HK-2 (cell line): ENCODE measurements around the gene LMTK3.

Experiments
- DNase-seq: peaks from one replicate; pipeline ENCODE4 v3.0.0-alpha.2; 2018; ENCODE audit not compliant: unreplicated experiment

Gene LMTK3, protein sequence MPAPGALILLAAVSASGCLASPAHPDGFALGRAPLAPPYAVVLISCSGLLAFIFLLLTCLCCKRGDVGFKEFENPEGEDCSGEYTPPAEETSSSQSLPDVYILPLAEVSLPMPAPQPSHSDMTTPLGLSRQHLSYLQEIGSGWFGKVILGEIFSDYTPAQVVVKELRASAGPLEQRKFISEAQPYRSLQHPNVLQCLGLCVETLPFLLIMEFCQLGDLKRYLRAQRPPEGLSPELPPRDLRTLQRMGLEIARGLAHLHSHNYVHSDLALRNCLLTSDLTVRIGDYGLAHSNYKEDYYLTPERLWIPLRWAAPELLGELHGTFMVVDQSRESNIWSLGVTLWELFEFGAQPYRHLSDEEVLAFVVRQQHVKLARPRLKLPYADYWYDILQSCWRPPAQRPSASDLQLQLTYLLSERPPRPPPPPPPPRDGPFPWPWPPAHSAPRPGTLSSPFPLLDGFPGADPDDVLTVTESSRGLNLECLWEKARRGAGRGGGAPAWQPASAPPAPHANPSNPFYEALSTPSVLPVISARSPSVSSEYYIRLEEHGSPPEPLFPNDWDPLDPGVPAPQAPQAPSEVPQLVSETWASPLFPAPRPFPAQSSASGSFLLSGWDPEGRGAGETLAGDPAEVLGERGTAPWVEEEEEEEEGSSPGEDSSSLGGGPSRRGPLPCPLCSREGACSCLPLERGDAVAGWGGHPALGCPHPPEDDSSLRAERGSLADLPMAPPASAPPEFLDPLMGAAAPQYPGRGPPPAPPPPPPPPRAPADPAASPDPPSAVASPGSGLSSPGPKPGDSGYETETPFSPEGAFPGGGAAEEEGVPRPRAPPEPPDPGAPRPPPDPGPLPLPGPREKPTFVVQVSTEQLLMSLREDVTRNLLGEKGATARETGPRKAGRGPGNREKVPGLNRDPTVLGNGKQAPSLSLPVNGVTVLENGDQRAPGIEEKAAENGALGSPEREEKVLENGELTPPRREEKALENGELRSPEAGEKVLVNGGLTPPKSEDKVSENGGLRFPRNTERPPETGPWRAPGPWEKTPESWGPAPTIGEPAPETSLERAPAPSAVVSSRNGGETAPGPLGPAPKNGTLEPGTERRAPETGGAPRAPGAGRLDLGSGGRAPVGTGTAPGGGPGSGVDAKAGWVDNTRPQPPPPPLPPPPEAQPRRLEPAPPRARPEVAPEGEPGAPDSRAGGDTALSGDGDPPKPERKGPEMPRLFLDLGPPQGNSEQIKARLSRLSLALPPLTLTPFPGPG (N-terminal part only)

DNA sequence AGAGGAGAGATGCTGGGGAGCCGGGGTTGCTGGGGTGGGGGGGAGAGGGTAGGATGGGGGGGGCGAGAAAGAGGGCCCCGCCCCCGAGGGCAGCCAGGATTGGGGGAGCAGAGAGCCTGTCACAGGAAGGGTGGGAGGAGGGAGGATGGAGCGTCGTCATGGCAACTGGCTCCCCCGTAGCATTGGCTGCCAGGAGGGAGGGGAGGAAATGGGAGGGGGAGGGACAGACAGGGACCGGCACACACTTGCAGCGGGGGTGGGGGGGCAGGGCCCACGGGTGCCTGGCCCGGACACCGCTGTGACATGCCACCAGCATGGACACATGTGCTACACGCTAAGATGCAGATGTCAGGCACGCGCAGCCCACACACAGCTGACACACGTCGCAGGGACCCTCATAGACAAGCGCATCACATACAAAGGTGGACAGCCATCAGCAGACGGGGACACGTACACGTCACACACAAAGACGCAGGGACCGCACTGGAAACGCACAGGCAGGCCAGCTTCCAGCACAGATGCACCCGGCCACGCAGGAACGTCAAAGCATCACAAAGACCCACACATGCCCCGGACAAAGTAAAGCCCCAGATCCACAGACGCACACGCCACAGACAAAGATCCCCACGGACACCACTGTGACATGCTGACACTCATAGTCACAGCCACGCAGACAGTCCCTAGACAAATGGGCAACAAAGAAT is at the start of gene LMTK3:
Gene LMTK3 (minus strand): TSS at position 36 of the 704 bp plus-strand sequence. CDS start 259 bp downstream, outside the sequence.
- DNase-seq = no peak

DNA sequence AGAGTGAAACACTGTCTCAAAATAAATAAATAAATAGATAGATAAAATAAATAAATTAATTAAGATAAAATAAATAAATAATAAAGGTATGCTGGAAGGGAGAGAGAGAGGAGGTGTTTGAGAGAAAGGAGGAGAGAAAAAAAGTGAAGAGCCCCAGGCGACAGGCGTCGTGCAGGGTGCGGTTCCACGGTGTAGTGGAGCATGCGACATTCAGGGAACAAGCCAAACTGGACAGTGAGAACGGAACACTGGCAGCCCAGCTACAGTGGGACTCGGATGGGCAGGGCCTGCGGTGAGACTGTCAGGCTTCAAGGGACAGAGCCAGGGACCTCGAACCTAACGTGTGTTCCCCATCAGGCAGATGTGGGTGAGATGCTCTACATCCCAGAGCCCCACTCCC is 49.8 kb upstream of the LMTK3 start:
- no peak for DNase-seq

DNA sequence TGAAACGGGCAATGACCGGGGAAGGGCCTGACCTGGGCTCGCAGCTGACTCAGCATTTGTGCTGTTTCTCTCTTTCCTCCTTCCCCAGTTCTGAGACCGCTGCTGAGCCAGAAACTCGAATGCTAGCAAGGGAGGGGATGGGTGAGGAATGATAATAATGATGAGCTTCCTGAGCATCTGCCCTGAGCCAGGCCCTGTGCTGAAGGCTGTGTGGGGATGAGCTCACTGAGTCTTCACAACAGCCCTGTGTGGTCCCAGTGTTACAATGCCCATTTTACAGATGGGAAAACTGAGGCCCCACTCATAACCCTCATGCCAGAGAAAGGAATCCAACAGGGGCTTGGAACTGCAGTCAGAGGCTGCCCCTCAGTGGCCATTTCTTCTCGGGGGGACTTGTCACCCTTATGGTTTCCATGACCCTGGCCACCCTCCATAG is 48.5 kb upstream of the LMTK3 start:
- no peak for DNase-seq

DNA sequence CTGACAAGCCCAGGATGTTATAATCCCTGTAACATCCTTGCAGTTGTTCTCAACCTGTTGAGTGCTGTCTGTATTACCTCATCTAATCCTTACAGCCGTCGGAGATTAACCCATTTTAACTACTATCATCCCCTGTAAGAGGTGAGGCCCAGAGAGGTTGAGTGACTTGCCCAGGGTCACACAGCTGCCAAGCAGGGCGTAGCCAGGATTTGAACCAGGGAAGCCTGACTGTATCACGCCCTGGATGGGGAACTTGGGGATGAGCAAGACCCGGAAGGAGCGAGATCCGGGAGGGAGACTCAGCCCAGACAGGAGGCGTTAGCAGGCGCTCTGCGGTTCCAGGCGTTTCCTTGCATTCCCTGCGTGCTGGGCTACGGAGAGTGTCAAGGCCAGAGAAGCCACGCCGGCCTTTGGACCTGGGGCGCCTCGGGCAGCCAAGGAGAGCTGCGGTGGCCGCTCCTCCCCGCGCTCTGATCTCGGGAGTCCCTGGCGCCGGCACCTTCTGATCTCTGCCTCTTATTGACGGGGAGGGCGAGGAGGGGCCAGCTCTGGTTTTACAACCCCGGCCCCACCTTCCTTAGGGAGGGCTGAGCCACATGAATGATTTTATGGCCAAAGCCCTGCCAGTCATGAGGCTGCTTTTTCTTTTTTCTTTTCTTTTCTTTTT is 46.5 kb upstream of the LMTK3 start:
- peak; percentile 87 for DNase-seq

DNA sequence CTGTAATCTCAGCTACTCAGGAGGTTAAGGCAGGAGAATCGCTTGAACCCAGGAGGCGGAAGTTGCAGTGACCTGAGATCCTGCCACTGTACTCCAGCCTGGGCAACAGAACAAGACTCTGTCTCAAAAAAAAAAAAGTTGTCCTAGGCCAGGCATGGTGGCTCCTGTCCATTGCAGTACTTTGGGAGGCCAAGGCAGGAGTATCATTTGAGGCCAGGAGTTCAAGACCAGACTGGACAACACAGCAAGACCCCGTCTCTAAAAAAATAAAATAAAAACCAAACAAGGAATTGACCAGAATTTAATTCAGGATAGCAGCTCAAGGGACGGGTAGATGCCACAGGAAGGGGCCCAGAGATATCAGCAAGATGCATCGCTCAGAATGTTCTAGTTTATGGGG is 45.2 kb upstream of the LMTK3 start:
- no peak for DNase-seq

DNA sequence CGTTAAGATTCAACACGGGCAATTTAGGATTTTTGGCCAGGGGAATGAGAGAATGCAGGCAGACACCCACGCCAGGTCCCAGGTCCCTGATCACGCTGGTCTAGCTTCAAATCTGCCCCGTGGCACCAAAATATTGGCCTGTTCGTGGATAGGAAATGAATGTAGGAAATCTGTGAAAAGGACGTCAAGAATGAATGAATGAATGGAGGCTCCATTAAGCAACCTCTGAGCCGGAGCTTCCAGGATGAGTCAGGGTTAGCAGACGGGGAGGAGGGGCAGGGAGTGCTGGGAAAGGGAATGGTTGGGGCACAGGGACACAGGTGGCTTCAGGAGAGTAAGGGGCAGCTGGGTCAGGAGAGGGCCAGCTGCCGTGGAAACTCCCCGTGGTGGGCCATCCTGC is 44.5 kb upstream of the LMTK3 start:
- DNase-seq = peak; percentile 61

DNA sequence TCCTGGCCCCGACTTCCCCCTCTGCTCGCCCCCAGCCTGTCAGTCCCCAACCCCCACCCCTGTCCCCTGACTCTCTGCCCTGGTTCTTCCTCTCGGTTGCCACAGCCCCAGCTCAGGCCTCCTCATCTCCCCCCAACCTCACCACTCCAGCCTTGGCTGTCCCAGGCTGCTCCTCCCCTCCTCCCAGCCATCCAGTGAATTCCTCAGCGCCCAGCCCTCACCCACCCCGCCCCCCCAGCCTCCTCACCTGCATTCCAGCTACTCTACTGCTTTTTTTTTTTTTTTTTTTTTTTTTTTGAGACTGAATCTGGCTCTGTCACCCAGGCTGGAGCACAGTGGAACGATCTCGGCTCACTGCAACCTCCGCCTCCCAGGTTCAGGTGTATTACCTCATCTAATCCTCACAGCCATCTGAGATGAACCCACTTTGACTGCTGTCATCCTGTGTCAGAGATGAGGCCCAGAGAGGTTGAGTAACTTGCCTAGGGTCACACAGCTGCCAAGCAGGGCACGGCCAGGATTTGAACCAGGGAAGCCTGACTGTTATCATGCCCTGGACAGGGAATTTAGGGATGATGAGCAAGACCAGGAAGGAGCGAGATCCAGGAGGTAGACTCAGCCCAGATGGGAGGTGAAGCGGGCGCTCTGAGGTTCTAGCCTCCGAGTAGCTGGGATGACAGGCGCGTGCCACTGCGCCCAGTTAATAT is 42.9 kb upstream of the LMTK3 start:
- peak; percentile 55 for DNase-seq

DNA sequence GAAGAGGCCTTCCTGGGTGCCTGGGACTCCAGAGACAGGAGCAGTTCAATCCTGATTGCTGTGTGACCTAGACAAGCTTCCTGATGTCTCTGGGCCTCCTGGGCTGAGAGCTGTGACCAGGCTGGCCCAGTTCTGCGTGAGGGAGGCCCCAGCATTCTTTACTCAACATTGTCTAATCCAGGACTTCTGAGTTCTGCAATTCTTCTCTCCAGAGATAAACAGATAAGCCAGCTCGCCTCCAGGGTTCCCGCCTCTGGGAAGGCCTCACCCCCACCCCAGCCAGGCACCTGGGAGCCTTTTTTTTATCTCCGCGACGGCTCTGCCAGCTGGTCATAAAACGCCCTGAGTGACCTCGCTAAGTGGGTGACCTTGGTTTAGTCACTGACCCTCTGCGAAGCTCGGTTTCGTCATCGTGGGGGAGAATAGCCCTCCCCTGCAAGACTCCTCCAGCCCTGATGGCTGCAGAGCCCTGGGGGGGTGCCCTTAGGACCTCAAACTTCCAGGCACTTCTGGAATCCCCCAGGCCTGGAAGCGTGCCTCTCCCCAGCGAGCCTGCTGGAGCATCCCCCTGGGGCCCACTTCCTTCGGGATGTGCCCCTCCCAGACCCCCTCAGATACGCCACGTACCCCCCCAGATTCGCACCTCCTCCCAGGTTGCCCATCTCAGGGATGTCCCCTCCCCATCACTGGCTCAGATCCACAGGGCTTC is 42.2 kb upstream of the LMTK3 start:
- peak; percentile 64 for DNase-seq

DNA sequence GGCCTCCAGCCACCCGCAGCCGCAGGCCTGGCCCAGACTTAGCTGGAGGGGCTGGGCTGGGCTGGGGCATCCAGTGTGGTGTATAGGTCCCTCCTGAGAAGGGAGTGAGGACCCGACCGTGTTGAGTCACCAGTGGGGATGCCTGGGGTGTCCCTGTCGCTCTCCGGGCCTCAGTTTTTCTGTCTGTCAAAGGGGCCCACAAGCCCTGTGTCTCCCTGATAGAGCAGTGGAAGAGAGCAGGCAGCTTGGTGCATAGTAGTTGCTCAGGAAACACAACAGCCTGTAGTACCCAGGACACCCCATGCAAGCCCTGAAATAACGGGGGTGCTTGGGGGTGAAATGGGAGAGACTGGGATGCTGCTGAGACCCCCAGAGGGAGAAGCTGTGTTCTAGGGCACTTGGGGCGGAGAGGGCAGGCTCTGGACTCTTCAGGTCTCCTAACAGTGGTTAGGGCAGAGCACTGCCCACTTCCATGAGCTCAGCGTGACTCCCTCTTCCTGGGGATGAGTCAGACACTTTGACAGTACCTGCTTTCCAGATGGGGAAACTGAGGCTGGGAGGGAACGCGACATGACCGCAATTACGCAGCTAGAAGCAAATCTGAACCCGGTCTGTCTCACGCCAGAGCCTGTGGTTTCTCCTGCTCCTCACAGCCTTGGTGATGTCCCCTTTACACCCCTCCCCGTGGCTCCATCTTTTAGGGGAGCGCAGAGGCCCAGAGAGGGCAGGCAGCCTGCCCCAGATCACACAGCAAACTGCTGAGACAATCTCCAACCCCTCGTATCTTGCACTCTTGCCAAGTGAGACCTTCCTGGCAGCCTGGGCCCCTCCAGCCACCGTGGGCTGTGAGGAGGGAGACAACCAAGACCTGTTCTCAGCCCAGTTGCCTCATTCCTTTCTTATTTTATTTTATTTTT is 41.0 kb upstream of the LMTK3 start:
- no peak for DNase-seq

DNA sequence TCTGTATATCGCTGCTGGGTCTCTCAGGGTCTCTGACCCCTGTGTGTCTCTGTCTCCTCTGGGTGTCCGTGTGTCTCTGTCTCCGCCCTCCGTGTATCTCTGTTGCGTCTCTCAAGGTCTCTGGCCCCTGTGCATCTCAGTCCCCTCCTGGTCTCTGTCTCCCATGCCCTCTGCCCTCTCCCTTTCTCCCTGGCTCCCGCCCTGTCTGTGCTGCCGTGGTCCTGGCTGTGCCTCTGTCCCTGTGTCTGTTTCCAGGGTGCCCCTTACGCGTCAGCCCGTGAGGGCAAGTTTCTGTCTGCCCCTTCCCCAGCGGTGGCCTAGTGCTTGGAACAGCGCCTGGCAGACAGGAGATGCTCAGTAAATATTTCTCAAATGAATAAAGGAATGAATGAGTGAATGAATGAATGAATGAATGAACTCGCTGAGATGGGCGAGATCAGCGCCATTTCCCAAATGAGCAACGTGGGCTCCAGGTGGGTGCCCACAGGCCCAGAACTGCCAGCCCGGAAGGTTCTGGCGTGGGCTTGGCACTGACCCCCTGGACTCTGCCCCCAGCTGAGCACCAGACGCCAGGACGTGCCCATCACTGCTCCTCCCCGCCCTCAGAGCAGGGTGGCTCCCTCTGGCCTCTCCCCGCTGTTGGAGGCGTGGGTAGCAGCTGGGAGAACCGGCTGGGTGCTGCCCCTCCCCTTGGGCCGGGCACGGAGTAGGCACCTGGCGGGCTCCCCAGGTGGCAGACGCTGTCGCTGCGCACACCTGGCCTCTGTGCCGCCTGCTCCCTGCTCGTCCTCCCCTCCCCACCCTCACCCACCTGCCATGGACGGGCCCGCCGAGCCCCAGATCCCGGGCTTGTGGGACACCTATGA is 40.0 kb upstream of the LMTK3 start, which contains the start of gene SULT2B1:
Gene SULT2B1 (plus strand): TSS at position 736 of the 866 bp plus-strand sequence. CDS start 81 bp downstream, at position 817.
- DNase-seq = no peak

DNA sequence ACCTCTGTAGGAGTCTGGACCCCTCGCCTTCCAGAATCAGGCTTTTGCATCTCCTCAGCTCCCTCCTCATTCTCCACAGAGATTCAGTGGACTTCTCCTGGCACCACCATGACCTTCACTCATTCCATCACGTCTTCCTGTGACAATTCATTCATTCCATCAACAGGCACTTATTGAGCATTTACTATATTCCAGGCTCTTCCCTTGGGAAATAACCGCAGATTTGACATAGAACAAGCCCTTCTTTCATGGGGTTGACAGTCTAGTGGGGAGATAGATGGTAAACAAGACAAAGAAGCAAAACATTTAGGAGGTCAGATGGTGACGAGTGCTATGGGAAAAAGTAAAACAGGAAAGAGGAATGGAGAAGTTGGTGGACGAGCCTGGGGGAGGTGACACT is 37.7 kb upstream of the LMTK3 start:
- DNase-seq = no peak

DNA sequence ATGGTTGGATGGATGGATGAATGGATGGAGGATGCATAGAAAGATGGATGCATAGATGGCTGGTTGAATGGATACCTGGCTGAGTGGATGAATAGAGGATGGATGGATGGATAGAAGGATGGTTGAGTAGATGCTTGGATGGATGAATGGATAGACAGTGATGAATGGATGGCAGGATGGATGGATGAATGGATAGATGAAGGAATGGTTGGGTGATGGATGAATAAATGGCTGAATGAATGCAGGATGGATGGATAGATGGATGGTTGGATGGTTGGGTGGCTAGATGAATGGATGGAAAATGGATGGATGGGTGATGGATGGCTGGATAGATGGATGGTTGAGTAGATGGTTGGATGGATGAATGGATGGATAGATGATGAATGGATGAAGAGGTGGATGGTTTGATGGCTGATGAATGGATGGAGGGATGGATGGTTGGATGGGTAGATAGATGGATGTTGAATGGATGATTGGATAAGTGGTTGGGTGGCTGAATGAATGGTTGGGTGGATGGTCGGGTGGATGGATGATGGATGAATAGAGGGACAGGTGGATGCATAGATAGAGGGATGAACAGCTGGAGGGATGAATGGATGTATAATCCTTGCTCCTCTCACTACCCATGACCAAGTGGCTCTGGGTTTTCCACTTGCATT is 36.7 kb upstream of the LMTK3 start:
- DNase-seq = no peak

DNA sequence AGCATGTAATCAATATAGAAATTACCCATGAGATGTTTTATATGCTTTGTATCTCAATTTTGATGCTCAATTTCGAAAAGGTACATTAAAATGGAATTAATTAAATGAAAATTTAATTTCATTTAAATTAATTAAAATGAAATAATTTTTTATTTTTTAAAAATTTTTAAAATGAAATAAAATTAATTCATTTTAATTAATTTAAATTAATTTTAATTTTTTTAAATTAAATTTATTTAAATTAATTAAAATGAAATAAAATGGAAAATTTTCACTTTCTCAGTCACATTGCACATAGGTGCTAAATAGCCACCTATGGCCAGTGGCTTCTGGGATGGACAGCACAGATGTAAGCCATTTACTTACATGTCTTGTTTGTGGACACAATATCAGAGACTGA is 36.1 kb upstream of the LMTK3 start:
- no peak for DNase-seq

DNA sequence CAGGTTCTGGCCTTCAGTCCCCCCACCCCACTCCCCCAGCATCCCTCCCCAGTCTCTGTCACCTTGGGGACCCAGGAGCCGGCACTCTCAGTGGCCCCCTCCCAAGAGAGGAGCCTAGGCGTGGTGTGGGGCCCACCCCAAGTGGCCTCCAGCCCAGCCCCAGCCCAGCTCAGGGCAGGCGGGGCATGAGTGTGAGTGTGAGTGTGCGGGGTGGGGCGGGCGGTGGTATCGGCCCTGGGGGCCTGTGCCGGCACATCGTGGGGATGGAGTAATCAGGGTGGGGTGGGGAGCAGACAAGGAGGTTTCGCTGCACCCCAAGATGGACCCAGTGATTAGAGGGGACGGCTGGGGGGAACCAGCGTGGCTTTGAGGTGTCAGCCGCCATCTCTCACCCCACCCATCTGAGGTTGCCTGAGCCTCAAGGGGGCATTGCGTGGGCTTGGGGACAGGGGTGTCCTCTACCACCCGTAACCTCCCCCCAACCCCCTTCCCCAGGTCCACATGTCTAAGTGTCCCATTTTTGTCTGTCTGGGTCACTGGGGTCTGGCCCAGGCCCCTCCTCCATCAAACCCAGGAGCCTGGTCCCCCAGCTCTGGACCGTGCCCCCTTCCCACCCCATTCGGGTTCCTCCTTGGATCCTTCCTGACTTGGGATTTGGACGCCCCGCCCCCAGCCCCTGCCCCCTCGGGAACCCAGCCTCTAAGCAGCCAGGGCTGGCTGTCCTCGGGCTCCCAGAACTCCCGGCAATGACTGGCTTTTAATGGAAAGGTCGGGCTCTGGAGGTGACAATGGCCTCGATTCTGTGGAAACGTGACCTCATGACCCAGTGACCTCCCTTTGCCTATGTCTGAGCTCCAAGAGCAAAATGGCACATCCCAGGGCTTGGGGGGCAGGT is 33.5 kb upstream of the LMTK3 start:
- no peak for DNase-seq

DNA sequence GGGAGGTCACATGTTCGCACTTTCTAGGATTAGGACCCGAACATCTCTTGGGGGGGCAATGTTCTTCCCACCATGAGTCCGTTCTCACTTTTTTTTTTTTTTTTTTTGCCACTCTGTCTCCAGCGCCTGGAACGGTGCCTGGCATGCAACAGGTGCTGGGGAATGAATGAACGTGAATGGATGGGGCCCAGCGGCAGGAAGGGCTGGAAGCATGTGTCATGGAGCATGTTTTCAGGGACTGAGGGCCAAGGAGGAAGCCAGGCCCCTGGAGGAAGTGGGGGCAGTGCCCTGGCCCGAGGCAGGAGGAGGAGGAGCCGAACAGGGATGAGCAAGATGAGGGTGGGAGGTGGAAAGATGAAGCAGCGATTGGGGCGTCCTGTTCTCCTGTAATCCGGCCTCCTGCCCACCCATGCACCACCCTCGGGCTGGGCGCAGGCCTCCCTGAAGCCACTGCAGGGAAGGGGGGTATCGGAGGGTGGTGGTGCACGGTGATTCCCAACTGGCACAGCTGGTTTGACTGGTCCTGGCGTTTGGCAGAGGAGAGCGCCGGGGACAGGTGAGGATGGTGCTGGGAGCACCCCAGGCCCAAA is 31.6 kb upstream of the LMTK3 start:
- peak; percentile 80 for DNase-seq
